GM10266 (cell line): ENCODE measurements around the gene GATA5.

Experiments
- DNase-seq: peaks from one replicate; pipeline ENCODE4 v3.0.0; 2012; ENCODE audit errors: extremely low spot score
- TF ChIP-seq, protein P1 (sequence below): IDR thresholded peaks from 2 replicates; pipeline ENCODE4 v1.5.1; 2012; ENCODE audit warnings: mild to moderate bottlenecking, low read depth; ENCODE audit not compliant: control insufficient read depth, insufficient read depth; ENCODE audit errors: missing control alignments

The GATA5 gene

DNA sequence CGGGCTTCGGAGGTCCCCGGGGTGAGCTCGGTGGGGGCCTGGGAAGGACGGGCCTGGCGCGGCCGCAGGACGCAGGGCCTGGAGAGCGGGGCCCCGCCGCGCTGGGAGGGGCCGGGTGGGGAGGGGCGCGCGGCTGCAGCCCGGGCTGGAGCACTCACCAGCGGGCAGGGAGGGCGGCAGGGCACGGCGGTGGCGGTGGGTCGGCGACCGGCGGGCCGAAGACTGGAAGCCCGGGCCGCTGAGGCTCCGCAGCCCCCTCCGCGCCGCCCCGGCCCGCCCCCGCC is at the start of gene GATA5:
TSS of gene GATA5 (minus strand) at position 224 of the 284 bp plus-strand sequence. CDS start 474 bp downstream, outside the sequence.
- no peak for DNase-seq
- TF ChIP-seq, protein P1, sequence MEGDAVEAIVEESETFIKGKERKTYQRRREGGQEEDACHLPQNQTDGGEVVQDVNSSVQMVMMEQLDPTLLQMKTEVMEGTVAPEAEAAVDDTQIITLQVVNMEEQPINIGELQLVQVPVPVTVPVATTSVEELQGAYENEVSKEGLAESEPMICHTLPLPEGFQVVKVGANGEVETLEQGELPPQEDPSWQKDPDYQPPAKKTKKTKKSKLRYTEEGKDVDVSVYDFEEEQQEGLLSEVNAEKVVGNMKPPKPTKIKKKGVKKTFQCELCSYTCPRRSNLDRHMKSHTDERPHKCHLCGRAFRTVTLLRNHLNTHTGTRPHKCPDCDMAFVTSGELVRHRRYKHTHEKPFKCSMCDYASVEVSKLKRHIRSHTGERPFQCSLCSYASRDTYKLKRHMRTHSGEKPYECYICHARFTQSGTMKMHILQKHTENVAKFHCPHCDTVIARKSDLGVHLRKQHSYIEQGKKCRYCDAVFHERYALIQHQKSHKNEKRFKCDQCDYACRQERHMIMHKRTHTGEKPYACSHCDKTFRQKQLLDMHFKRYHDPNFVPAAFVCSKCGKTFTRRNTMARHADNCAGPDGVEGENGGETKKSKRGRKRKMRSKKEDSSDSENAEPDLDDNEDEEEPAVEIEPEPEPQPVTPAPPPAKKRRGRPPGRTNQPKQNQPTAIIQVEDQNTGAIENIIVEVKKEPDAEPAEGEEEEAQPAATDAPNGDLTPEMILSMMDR: no peak

GRCh38 chr20:62525014-62525413 is 49.2 kb upstream of the GATA5 start:
- DNase-seq: no peak
- TF ChIP-seq, protein P1: no peak

DNA sequence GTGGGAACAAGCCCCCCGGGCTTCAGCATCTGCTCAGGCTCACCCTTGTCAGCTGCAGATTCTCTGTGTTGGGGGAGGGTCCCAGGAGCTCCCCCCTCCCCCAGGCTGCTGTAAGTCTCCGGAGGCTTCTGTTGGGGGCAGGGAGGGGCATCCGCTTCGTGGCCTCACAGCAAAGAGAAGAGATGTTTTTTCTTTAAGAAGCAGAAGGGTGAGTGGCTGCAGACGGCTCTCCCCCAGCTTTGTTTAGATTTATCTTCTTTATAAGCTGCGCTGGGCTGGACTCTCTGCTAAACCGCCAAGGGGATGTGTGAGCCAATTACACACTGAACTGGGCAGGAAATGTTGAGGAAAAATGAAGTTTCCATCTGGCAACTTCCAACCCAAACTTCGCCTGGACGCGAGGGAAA is 48.7 kb upstream of the GATA5 start:
- TF ChIP-seq, protein P1: no peak
- DNase-seq: no peak

DNA sequence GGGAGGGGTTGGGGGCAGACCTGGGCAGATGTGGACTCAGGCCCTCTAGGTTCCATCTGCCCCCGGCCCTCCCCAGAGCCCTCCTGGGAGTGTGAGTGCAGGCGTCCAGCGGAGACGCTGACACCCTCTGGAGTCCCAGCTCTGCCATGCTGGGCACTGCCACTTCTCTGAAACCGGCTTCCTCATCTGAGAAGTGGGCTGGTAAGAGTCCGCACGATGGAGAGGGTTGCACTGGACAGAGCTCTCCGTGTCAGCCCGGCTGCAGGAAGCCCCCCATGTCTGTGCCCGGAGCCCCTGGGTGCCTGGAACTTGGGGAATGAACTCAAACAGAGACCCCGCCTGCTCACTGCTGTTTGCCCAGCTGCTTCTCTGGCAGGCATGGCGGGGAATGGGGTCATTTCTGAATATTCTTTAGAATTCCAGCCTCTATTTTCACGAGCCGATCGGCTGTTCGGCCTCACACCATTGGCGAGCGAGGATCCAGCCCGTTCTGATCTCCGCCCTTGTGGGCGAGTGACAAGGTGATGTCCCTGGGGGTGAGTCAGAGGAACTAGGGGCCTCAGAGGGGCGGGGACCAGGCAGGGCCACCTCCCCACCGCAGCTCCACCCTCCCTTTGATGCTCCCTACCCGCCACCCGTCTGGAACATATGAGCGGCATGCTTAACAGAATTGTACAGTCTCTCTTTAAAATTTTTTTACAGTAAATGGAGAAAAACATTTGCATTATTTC is 47.8 kb upstream of the GATA5 start:
- peak; percentile 62 for DNase-seq
- TF ChIP-seq, protein P1: no peak

DNA sequence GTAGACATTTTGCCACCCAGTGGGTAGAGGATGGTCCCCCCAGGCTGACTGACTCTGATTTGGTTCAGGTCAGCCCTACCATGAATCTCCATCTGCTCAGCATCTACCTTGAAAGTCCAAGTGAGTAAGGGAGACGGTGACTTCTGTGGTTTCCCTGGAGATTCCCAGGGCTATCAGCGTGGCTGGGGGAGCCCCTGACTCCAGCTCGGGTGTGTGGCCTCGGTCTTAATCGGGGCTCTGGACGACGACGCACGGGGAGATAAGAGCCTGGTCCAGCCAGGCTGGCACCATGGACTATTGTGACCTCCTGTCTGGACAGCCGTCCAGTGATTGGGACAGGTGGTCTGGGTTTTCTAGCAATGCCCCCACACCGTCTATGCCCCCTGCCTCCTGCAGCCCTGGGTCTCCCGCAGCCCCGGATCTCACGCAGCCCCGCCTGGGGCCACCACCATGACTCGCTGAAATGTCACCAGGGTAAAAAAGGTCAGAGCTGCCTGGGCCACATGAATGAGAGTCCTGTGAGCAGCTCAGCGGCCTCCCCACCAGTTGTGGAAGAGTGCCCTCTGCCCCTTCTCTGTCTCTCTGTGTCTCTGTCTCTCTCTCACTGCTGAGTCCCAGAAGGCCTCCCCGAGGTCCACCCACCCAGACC is 47.1 kb upstream of the GATA5 start:
- TF ChIP-seq, protein P1: no peak
- no peak for DNase-seq

GRCh38 chr20:62519826-62520225 is 44.0 kb upstream of the GATA5 start:
- no peak for DNase-seq
- TF ChIP-seq, protein P1: no peak

GRCh38 chr20:62518911-62519310 is 43.1 kb upstream of the GATA5 start:
- no peak for DNase-seq
- TF ChIP-seq, protein P1: no peak
